Activated B cell treated with CpG ODN at 0.5 μM for 24 hours (primary cell): ENCODE results near the gene SEC23IP. TPM values are rescaled to one million over a fixed set of nuclear protein-coding genes. Genes with fewer than 3 reads are reported as not detected.
A peak's percentile ranks its signal among the peaks of the same experiment; 100 is the strongest.
"Not testable (repeated sequence)": the region's sequence is repeated elsewhere in the genome, so short reads cannot be mapped to it uniquely, and the experiment has no call there.

ENCODE experiments used
- ATAC-seq: fragments of 200-7000 bp; cut with Tn5 transposase; one replicate; pipeline ENCODE4 v1.10.0; 2021; ENCODE audit warnings: low read depth, mild to moderate bottlenecking, moderate library complexity
- CTCF ChIA-PET: fragments of 350-600 bp; sonication (Branson Sonifier 250); formaldehyde crosslinking; loops from one replicate; lab custom pipeline; 2021; ENCODE audit warnings: antibody characterized with exemption; lab: Charles Lee
- POLR2A ChIA-PET: fragments of 350-600 bp; sonication (Branson Sonifier 250); formaldehyde crosslinking; loops from one replicate; lab custom pipeline; 2021; ENCODE audit warnings: antibody characterized with exemption; lab: Charles Lee
- DNase-seq: peaks from one replicate; pipeline ENCODE4 v3.0.0; 2022
- H3K27ac Mint-ChIP-seq: one replicate; pipeline ENCODE4 v1.8.0; 2020; ENCODE audit warnings: mixed read lengths
- H3K27me3 Mint-ChIP-seq: one replicate; pipeline ENCODE4 v1.8.0; 2021; ENCODE audit warnings: mixed read lengths
- H3K36me3 Mint-ChIP-seq: one replicate; pipeline ENCODE4 v1.8.0; 2021; ENCODE audit warnings: low read depth, mixed read lengths
- H3K4me1 Mint-ChIP-seq: one replicate; pipeline ENCODE4 v1.8.0; 2021; ENCODE audit warnings: mixed read lengths
- H3K4me3 Mint-ChIP-seq: one replicate; pipeline ENCODE4 v1.8.0; 2020; ENCODE audit warnings: mild to moderate bottlenecking, mixed read lengths
- H3K9me3 Mint-ChIP-seq: one replicate; pipeline ENCODE4 v1.8.0; 2020; ENCODE audit warnings: mixed read lengths
- intact Hi-C: fragments of 100-400 bp; cut with micrococcal nuclease; formaldehyde crosslinking; loops from one replicate; pipeline ENCODE4 v1.15.1; 2024
- total RNA-seq: library from RNA; stranded (reverse); gene quantifications from 2 replicates; pipeline ENCODE4 v1.2.3, GENCODE V29; 2022
- TF ChIP-seq, protein P1 (sequence below): fragments of 200-600 bp; IDR thresholded peaks from one replicate; pipeline ENCODE4 v1.8.0; 2022; ENCODE audit warnings: antibody characterized with exemption, mild to moderate bottlenecking

SEC23IP gene
- total RNA-seq, 1 donor from 2014 or later, result 79.9 TPM

DNA sequence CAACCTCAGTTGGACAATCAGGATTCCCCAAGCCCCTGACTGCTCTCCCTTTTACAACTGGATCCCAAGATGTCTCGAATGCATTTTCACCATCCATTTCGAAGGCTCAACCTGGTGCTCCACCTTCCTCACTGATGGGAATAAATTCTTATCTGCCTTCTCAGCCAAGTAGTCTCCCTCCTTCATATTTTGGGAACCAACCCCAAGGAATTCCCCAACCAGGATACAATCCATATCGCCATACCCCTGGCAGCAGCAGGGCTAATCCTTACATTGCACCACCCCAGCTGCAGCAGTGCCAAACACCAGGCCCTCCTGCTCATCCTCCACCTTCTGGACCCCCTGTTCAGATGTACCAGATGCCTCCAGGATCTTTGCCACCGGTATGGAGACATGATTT, 6.0 kb downstream of the SEC23IP start:
- Mint-ChIP-seq H3K27me3 (no peaks in the 10 kb centered on the region), H3K4me1 (peaks cover 50% of the 10 kb centered on the region), H3K4me3 (no peak overlapping the region), H3K9me3 (no peaks in the 10 kb centered on the region), H3K27ac (peak overlapping the region; percentile 46), H3K36me3 (peaks cover 53% of the 10 kb centered on the region)
- TF ChIP-seq, protein P1, sequence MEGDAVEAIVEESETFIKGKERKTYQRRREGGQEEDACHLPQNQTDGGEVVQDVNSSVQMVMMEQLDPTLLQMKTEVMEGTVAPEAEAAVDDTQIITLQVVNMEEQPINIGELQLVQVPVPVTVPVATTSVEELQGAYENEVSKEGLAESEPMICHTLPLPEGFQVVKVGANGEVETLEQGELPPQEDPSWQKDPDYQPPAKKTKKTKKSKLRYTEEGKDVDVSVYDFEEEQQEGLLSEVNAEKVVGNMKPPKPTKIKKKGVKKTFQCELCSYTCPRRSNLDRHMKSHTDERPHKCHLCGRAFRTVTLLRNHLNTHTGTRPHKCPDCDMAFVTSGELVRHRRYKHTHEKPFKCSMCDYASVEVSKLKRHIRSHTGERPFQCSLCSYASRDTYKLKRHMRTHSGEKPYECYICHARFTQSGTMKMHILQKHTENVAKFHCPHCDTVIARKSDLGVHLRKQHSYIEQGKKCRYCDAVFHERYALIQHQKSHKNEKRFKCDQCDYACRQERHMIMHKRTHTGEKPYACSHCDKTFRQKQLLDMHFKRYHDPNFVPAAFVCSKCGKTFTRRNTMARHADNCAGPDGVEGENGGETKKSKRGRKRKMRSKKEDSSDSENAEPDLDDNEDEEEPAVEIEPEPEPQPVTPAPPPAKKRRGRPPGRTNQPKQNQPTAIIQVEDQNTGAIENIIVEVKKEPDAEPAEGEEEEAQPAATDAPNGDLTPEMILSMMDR, result no peak
- CTCF ChIA-PET, result no interaction called here
- no peak for DNase-seq
- POLR2A ChIA-PET, result no interaction called here
- ATAC-seq, result no peak
- intact Hi-C loops, result no loop called here

DNA sequence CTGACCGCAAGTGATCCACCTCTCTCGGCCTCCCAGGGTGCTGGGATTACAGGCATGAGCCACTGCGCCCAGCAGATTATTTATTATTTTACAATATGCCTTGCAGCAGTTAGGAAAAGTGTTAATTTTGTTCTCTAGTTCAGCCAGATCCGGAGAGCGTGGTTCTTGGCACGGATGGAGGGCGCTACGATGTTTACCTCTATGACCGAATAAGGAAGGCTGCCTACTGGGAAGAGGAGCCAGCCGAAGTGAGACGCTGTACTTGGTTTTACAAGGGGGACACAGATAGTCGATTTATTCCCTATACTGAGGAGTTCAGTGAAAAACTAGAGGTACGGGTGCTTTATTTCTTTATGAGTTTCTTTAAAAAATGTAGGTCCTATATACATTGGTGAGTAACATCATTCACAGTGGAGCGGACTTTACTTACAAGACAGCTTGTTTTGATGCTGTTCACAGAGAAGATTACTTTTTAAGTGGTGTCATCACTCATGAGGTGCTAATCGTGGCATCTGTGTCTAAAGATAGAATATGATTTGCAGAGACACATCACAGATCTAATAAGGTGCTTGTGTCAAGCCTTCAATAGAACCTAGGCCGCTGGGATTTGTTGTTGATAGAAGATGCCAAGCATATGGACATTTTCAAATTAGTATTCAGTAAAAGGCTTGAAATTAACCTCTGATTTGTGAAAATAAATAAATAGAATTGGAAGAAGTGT, 11.6 kb downstream of the SEC23IP start:
- CTCF ChIA-PET, result no interaction called here
- DNase-seq (no peak), ATAC-seq (no peak)
- intact Hi-C loops, result no loop called here
- H3K27ac Mint-ChIP-seq, result no peak overlapping the region
- no peak overlapping the region for H3K4me3 Mint-ChIP-seq
- TF ChIP-seq, protein P1, result no peak
- no peaks in the 10 kb centered on the region for H3K27me3 Mint-ChIP-seq
- no peaks in the 10 kb centered on the region for H3K9me3 Mint-ChIP-seq
- POLR2A ChIA-PET, result interaction anchor here (2.4 kb wide), 1 partner anchor 11 kb away, joined by 6 read pairs; the partner anchor contains the start of gene SEC23IP
- H3K4me1 Mint-ChIP-seq, result peaks cover 7% of the 10 kb centered on the region
- H3K36me3 Mint-ChIP-seq, result peaks cover 62% of the 10 kb centered on the region

DNA sequence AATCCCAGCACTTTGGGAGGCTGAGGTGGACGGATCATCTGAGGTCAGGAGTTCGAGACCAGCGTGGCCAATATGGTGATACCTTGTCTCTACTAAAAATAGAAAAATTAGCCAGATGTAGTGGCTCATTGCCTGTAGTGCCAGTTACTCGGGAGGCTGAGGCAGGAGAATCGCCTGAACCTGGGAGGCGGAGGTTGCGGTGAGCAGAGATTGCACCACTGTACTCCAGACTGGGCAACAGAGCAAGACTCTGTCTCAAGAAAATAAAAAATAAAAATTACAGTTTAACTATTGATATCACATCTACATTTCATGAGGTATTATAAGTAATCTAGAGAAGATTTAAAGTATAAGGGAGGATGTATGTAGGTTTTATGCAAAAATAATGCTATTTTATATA, 15.2 kb downstream of the SEC23IP start:
- H3K4me1 Mint-ChIP-seq, DNase-seq, intact Hi-C loops, CTCF ChIA-PET, H3K27me3 Mint-ChIP-seq, ATAC-seq, POLR2A ChIA-PET, H3K9me3 Mint-ChIP-seq, H3K27ac Mint-ChIP-seq, H3K4me3 Mint-ChIP-seq: not testable (repeated sequence)
- H3K36me3 Mint-ChIP-seq, result peaks cover 72% of the 10 kb centered on the region

DNA sequence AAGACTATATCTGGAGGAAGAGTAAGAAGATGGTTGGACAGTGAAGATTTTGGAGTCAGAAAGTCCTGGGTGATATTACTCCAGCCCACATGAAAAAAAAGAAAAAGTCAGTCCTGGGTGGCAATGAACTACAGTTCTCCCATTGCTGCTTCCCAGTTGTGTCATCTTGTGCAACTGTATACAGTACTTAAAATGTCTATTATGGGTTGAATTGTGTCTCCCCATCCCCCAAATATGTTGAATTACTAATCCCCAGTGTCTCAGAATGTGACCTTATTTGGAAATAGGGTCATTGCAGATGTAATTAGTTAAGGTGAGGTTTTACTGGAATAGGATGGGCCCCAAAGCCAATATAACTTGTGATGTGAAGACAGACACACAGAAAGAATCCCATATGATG, 15.6 kb downstream of the SEC23IP start:
- no peak overlapping the region for H3K4me3 Mint-ChIP-seq
- H3K36me3 Mint-ChIP-seq, result peaks cover 72% of the 10 kb centered on the region
- ATAC-seq (no peak), DNase-seq (no peak)
- TF ChIP-seq, protein P1, result no peak
- no peak overlapping the region for H3K27ac Mint-ChIP-seq
- no peaks in the 10 kb centered on the region for H3K9me3 Mint-ChIP-seq
- intact Hi-C loops, result no loop called here
- H3K4me1 Mint-ChIP-seq, result no peaks in the 10 kb centered on the region
- H3K27me3 Mint-ChIP-seq, result no peaks in the 10 kb centered on the region
- POLR2A ChIA-PET, result no interaction called here
- CTCF ChIA-PET, result no interaction called here

DNA sequence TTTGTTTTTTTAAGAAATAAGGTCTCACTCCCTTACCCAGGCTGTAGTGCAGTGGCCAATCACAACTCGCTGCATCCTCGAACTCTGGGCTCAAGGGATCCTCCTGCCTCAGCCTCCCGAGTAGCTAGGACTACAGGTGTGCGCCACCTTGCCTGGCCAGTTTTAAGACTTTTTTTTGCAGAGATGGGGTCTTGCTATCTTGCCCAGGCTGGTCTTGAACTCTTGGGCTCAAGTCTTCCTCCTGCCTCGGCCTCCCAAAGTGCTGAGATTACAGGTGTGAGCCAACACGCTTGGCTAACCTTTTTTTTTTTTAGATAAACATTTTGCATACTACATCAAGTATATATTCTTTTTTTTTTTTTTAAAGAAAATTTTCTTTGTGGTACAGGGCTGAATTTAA, 18.2 kb downstream of the SEC23IP start:
- no peaks in the 10 kb centered on the region for H3K9me3 Mint-ChIP-seq
- no peak for ATAC-seq
- TF ChIP-seq, protein P1, result no peak
- intact Hi-C loops, result no loop called here
- DNase-seq, result no peak
- no peak overlapping the region for H3K4me3 Mint-ChIP-seq
- no peak overlapping the region for H3K27ac Mint-ChIP-seq
- H3K27me3 Mint-ChIP-seq, result no peaks in the 10 kb centered on the region
- CTCF ChIA-PET, result no interaction called here
- POLR2A ChIA-PET, result no interaction called here
- peaks cover 60% of the 10 kb centered on the region for H3K36me3 Mint-ChIP-seq
- H3K4me1 Mint-ChIP-seq, result no peaks in the 10 kb centered on the region
